ENCODE results near the gene PRSS33. TPM values are rescaled to one million over a fixed set of nuclear protein-coding genes. Genes with fewer than 3 reads are reported as not detected.

PRSS33 gene
- total RNA-seq, 1 donor from 2014 or later = 2.9 TPM

GRCh38 chr16:2799205-2799858, 12.0 kb upstream of the PRSS33 start:
- DNase-seq = no peak

GRCh38 chr16:2798723-2799204, 11.4 kb upstream of the PRSS33 start:
- no peak for DNase-seq

GRCh38 chr16:2795395-2796143, 8.2 kb upstream of the PRSS33 start:
- DNase-seq = no peak

GRCh38 chr16:2792940-2793339, 5.6 kb upstream of the PRSS33 start:
- DNase-seq = no peak

- DNase-seq = no peak
Observed at GRCh38 chr16:2791174-2791573, 3.8 kb upstream of the PRSS33 start.

GRCh38 chr16:2790631-2791030, 3.3 kb upstream of the PRSS33 start:
- DNase-seq = no peak

- DNase-seq = no peak
Observed at GRCh38 chr16:2787961-2788360, 601 bp upstream of the PRSS33 start.

- no peak for DNase-seq
Observed at GRCh38 chr16:2786826-2787151, 571 bp downstream of the PRSS33 start.

GRCh38 chr16:2786061-2786825, 1.1 kb downstream of the PRSS33 start:
- no peak for DNase-seq

- no peak for DNase-seq
Observed at GRCh38 chr16:2785101-2785991, 2.0 kb downstream of the PRSS33 start.

GRCh38 chr16:2784358-2785100, 2.8 kb downstream of the PRSS33 start:
- DNase-seq = no peak

GRCh38 chr16:2783581-2784357, 3.6 kb downstream of the PRSS33 start:
- DNase-seq = no peak

GRCh38 chr16:2782583-2783351, 4.6 kb downstream of the PRSS33 start:
- no peak for DNase-seq

- no peak for DNase-seq
Observed at GRCh38 chr16:2779978-2780898, 7.1 kb downstream of the PRSS33 start.

- no peak for DNase-seq
Observed at GRCh38 chr16:2779151-2779920, 8.0 kb downstream of the PRSS33 start.

- no peak for DNase-seq
Observed at GRCh38 chr16:2778630-2778958, 8.8 kb downstream of the PRSS33 start.

GRCh38 chr16:2777903-2778629, 9.3 kb downstream of the PRSS33 start:
- DNase-seq = peak; percentile 35

Measured in tongue (tissue), 2 donors.